HEK293 (cell line): ENCODE results near the gene C3orf20.

ENCODE experiments used
- CTCF ChIP-seq: fragments of 450-650 bp; formaldehyde crosslinking; IDR thresholded peaks from 2 replicates; pipeline ENCODE4 v1.5.1; 2016; ENCODE audit warnings: missing biosample characterization, missing genetic modification characterization
- GLI2 ChIP-seq: fragments of 450-650 bp; formaldehyde crosslinking; IDR thresholded peaks from 2 replicates; pipeline ENCODE4; 2017; ENCODE audit warnings: missing biosample characterization, missing genetic modification characterization, low read depth, borderline replicate concordance
- REST ChIP-seq: fragments of 450-650 bp; formaldehyde crosslinking; IDR thresholded peaks from 2 replicates; pipeline ENCODE4 v1.5.1; 2016; ENCODE audit warnings: missing biosample characterization, missing genetic modification characterization
- ZBTB20 ChIP-seq: fragments of 450-650 bp; formaldehyde crosslinking; IDR thresholded peaks from 2 replicates; pipeline ENCODE4 v1.5.1; 2016; ENCODE audit warnings: missing biosample characterization, missing genetic modification characterization
- ZNF175 ChIP-seq: fragments of 450-650 bp; formaldehyde crosslinking; IDR thresholded peaks from 2 replicates; pipeline ENCODE4 v1.5.1; 2016; ENCODE audit warnings: missing biosample characterization, missing genetic modification characterization
- ZNF391 ChIP-seq: fragments of 450-650 bp; formaldehyde crosslinking; IDR thresholded peaks from 2 replicates; pipeline ENCODE4 v1.5.1; 2016; ENCODE audit warnings: low read depth, missing biosample characterization, missing genetic modification characterization, borderline replicate concordance
- ZNF555 ChIP-seq: fragments of 450-650 bp; formaldehyde crosslinking; conservative IDR thresholded peaks from 2 replicates; pipeline ENCODE4 v1.5.1; 2017; ENCODE audit warnings: missing biosample characterization, mild to moderate bottlenecking, missing genetic modification characterization, inconsistent platforms
- ZNF776 ChIP-seq: fragments of 450-650 bp; formaldehyde crosslinking; IDR thresholded peaks from 2 replicates; pipeline ENCODE4 v1.5.0; 2017; ENCODE audit warnings: missing biosample characterization, missing genetic modification characterization, borderline replicate concordance
- ZSCAN30 ChIP-seq: fragments of 450-650 bp; IDR thresholded peaks from 2 replicates; pipeline ENCODE4 v1.5.1; 2018; ENCODE audit warnings: missing biosample characterization, mild to moderate bottlenecking, missing genetic modification characterization, moderate library complexity
- ZSCAN4 ChIP-seq: fragments of 450-650 bp; formaldehyde crosslinking; IDR thresholded peaks from 2 replicates; pipeline ENCODE4 v1.5.1; 2017; ENCODE audit warnings: missing biosample characterization, missing genetic modification characterization

- TF ChIP-seq ZNF776 (tag by site-specific recombination) (no peak), CTCF (tag by site-specific recombination) (no peak), ZBTB20 (tag by site-specific recombination) (no peak), ZNF175 (tag by site-specific recombination) (no peak), ZNF391 (no peak), REST (tag by site-specific recombination) (no peak), ZSCAN4 (tag by site-specific recombination) (no peak), ZSCAN30 (tag by site-specific recombination) (no peak), ZNF555 (no peak), GLI2 (tag by site-specific recombination) (no peak)
Measured at GRCh38 chr3:14687360-14687759, 12.4 kb downstream of the C3orf20 start.
